Erythroblast (primary cell): ENCODE measurements around the gene ARHGEF3.

ENCODE experiments used
- GATA1 ChIP-seq: IDR thresholded peaks from 2 replicates; pipeline ENCODE4 v1.6.1; 2011; ENCODE audit warnings: low read depth, mild to moderate bottlenecking, control low read depth, low read length, moderate library complexity
- POLR2A ChIP-seq: IDR thresholded peaks from 2 replicates; pipeline ENCODE4 v1.6.1; 2011; ENCODE audit warnings: mild to moderate bottlenecking, low read length

- TF ChIP-seq POLR2A: no peak
- TF ChIP-seq GATA1: no peak
Observed at GRCh38 chr3:56724676-56725075, 77.1 kb downstream of the ARHGEF3 start.
